Measurements from ENCODE around the gene NKPD1. TPM values are rescaled to one million over a fixed set of nuclear protein-coding genes. Genes with fewer than 3 reads are reported as not detected.

The NKPD1 gene
- total RNA-seq, 4 donors from 2014 or later: 0.16 to 0.39 TPM; not detected in 2

- no peaks in the 10 kb centered on the region for H3K9me3 ChIP-seq
- WGBS, 2 donors (ENCODE audit: low coverage in 1 of 2): no CpG with 5 or more reads among the region's 11 CpGs
- no peak for TF ChIP-seq EP300 (IDR thresholded peaks at IDR 0.05)
- no peak for TF ChIP-seq POLR2AphosphoS5 (IDR thresholded peaks at IDR 0.05)
- no peak for TF ChIP-seq POLR2A (IDR thresholded peaks at IDR 0.05)
- TF ChIP-seq CTCF (IDR thresholded peaks at IDR 0.05): no peak
- no peak overlapping the region for H3K4me3 ChIP-seq
- H3K27ac ChIP-seq: no peak overlapping the region
- H3K27me3 ChIP-seq: peaks cover 97% of the 10 kb centered on the region
- no peak for ATAC-seq
- peaks cover 0 to 29% (median 23%) of the 10 kb centered on the region in 3 donors for H3K4me1 ChIP-seq
- H3K36me3 ChIP-seq: no peaks in the 10 kb centered on the region
Observed at GRCh38 chr19:45156011-45156630, 4.7 kb downstream of the NKPD1 start.

GRCh38 chr19:45154064-45154827, 6.5 kb downstream of the NKPD1 start:
- peak overlapping the region in 1 of 2 donors; percentile 39 for H3K4me3 ChIP-seq
- WGBS, 2 donors (ENCODE audit: low coverage in 1 of 2): 39 to 45% methylated on average over 9 to 11 of the region's 19 CpGs

GRCh38 chr19:45153339-45154063, 7.3 kb downstream of the NKPD1 start:
- H3K27me3 ChIP-seq: peaks cover 84% of the 10 kb centered on the region
- ATAC-seq: peak; percentile 47
- peaks cover 0 to under 1% of the 10 kb centered on the region in 2 donors for H3K36me3 ChIP-seq
- peak overlapping the region in 1 of 2 donors; percentile 39 for H3K4me3 ChIP-seq
- H3K4me1 ChIP-seq: peaks cover 0 to 29% (median 23%) of the 10 kb centered on the region in 3 donors
- H3K27ac ChIP-seq: no peak overlapping the region
- no peaks in the 10 kb centered on the region for H3K9me3 ChIP-seq
- TF ChIP-seq EP300 (IDR thresholded peaks at IDR 0.05): no peak
- no peak for TF ChIP-seq CTCF (IDR thresholded peaks at IDR 0.05)
- no peak for TF ChIP-seq POLR2A (IDR thresholded peaks at IDR 0.05)
- TF ChIP-seq POLR2AphosphoS5 (IDR thresholded peaks at IDR 0.05): no peak
- 0 to 4% methylated on average over 3 to 7 of the region's 69 CpGs for WGBS, 2 donors (ENCODE audit: low coverage in 1 of 2)

More at GRCh38 chr19:45154064-45154827, 6.5 kb downstream of the NKPD1 start:
- peaks cover 0 to 29% (median 23%) of the 10 kb centered on the region in 3 donors for H3K4me1 ChIP-seq
- H3K36me3 ChIP-seq: no peaks in the 10 kb centered on the region
- no peaks in the 10 kb centered on the region for H3K9me3 ChIP-seq
- peaks cover 91% of the 10 kb centered on the region for H3K27me3 ChIP-seq
- TF ChIP-seq POLR2AphosphoS5 (IDR thresholded peaks at IDR 0.05): no peak
- TF ChIP-seq POLR2A (IDR thresholded peaks at IDR 0.05): no peak
- TF ChIP-seq CTCF (IDR thresholded peaks at IDR 0.05): no peak
- TF ChIP-seq EP300 (IDR thresholded peaks at IDR 0.05): no peak
- H3K27ac ChIP-seq: no peak overlapping the region
- no peak for ATAC-seq

GRCh38 chr19:45152504-45153338, 8.1 kb downstream of the NKPD1 start:
- Histone ChIP-seq H3K36me3 (peaks cover 0 to 8% of the 10 kb centered on the region in 2 donors), H3K4me1 (peaks cover 0 to 29% (median 23%) of the 10 kb centered on the region in 3 donors), H3K4me3 (peak overlapping the region in 1 of 2 donors; percentile 39), H3K9me3 (no peaks in the 10 kb centered on the region), H3K27ac (no peak overlapping the region), H3K27me3 (peaks cover 76% of the 10 kb centered on the region)
- peak; percentile 40 for ATAC-seq
- TF ChIP-seq CTCF (IDR thresholded peaks at IDR 0.05): no peak
- no peak for TF ChIP-seq EP300 (IDR thresholded peaks at IDR 0.05)
- no peak for TF ChIP-seq POLR2A (IDR thresholded peaks at IDR 0.05)
- no peak for TF ChIP-seq POLR2AphosphoS5 (IDR thresholded peaks at IDR 0.05)
- WGBS, 2 donors (ENCODE audit: low coverage in 1 of 2): no CpG with 5 or more reads among the region's 91 CpGs
